HG02884 (cell line): Measurements from ENCODE around the gene GBE1.
"Not testable (repeated sequence)": the region's sequence is repeated elsewhere in the genome, so short reads cannot be mapped to it uniquely, and the experiment has no call there.

Experiments used
- ATAC-seq: cut with Tn5 transposase; IDR thresholded peaks from one replicate; pipeline ENCODE4 v1.9.1; 2021; ENCODE audit warnings: mild to moderate bottlenecking, moderate library complexity; ENCODE audit not compliant: unreplicated experiment

GBE1 gene

DNA sequence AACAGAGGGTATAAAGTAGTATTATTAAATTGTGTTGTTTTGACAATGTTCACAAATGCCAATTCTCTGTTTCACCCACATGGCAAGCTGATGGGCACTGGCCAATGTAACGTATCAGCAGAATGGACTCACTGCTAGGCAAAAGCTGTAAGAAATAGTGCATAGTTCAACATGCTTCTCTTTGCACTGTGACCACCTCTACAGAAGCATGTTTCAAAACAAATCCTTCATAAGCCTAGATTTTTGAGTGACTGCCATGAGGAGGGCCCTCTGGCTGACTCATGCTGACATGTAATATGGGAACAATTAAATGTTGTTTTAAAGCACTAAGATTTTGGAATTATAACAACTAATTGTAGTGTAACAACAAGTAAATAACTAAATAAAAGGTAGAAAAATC lies 3.2 kb downstream of the GBE1 start:
- no peak for ATAC-seq

DNA sequence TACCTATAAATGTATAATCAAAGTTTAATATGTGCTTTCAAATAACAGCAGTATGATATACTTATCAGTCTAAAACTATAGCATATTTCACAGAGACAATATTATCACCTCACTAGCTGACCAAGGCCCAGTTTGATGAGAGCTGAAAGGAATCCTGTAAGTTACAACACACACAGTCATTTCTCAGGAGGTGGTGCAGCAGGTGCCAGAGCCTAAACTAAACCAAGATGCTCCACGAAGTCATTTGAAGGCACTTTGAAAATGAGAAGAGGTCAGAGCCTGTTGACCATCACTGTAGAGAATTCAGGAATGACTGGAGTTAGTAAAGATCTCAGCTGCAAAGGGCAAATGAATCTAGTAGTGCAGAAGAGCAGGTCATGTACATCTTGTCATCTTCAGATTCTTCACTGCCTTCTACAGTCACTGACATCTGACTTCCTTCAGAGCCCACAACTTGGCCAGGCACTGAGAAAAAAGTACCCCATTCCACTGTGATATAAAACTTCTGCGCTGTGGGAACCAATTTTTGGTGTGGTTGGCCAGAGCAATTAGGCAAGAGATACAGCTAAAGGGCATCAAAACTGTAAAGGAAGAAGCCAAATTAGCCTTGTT lies 7.9 kb downstream of the GBE1 start:
- no peak for ATAC-seq

DNA sequence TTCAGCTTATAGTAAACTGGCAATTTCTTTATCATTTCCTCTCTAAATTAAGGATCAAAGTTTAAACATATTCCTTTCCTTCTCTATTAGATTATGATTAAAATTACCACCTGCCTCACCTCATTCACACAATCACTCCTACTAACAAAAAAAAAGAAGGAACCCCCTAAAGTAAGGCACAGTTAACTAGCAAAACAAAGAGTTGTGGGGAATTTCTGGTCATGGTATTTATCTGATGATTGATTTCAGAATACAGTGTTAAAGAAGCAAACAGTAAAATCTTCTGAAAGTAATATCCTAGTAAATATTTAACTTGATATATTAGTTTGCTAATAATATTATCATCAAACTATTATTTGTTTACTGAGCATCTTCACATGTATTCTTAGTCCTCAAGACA lies 8.8 kb downstream of the GBE1 start:
- no peak for ATAC-seq

DNA sequence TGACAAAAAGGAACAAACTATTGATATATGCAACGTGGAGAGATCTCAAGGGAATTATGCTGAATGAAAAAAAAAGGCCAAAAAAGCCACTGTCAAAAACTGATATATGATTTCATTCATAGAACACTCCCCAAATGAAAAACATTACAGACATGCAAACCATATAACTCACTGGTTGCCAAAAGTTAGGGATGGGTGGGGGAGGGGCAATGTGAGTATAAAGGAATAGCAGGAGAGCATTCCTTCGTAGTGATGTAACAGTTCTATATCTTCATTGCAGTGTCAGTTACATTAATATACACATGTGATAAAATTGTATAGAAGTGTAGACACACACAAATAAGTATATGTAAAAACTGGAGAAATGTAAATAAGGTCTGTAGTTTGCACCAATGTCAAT lies 12.2 kb downstream of the GBE1 start:
- ATAC-seq: no peak

DNA sequence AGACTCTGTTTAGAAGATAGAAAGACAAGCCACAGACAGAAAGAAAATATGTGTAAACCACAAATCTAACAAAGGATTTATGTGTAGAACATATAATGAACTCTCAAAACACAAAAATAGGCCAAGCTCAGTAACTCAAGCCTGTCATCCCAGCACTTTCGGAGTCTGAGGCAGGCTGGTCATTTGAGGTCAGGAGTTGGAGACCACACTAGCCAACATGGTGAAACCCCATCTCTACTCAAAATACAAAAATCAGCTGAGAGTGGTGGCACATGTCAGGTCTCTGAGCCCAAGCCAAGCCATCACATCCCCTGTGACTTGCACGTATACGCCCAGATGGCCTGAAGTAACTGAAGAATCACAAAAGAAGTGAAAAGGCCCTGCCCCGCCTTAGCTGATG lies 14.2 kb downstream of the GBE1 start:
- not testable (repeated sequence) for ATAC-seq

DNA sequence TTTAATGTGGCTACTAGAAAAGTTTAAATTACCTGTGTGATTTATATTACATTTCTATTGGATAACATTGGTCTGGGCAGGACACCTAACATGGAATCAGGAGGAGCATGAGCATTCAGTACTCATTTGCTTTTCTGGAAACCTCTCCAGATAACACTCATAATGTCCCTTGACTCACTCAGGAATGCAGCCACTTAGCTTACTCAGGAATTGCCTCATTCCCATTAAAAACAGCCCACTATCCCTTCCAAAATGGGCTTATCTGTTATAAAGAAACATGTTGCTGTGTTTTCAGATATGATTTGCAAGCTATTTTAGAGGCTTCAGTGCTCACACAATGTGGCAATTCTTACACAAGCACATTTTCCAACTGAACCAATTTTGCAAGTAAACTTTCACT lies 17.1 kb downstream of the GBE1 start:
- ATAC-seq: no peak

DNA sequence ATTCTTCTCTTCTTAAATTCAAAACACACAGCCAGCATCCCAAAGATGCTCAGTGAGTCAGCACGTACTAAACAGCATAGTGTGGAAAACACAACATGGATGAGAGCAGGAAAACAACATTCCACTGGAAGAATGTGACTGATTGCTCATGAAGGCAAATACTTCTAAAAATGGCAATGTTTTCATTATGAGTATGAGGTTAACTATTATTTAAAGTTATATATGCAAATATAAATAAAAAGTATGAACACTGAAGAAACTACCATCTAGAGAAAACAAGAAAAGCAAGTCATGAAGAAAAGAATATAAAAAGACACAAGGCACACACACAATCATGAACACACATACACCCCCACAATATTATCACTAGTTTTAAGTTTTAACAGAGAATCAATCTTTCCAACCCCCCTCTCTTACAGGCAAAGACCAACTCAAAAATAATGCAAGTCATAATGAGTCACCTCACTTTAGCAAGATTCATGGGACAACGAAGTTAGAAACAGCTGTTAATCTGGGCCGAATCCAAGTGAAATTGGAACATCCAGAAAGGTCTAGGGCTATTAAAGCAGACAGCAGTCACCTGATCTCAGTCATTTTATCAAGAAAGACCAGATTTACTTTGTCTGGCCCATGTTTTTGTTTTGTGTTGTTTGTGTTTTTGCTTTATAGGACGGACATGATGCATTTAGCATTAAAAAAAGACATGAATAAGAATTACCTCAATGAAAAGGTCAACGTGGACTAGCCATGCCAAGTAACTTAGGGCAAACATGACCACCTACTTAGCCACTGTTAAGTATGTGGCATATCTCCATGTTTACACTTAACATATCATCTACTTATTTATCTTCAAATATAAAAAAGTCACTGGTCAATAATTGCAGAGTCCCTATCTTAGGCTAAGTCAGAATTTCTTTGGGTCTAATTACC lies 18.1 kb downstream of the GBE1 start:
- ATAC-seq: no peak

DNA sequence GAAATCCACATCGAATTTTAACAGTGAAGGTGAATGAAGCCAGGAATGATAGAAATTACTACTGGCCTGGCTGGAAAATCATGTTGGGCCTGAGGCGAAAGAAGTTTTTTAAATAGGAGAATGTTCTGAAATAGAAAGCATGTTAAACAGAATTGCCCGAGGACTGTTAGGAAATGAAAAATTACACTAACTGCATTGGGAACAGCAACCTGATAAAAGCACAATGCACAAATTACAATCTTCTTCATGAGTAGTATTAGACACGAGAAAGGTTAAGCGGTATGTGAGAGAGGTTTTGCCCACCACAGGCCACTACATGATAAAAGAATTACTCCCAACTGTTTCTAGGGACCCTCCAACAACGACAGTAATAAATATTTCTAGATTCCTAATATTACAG lies 18.9 kb downstream of the GBE1 start:
- no peak for ATAC-seq

DNA sequence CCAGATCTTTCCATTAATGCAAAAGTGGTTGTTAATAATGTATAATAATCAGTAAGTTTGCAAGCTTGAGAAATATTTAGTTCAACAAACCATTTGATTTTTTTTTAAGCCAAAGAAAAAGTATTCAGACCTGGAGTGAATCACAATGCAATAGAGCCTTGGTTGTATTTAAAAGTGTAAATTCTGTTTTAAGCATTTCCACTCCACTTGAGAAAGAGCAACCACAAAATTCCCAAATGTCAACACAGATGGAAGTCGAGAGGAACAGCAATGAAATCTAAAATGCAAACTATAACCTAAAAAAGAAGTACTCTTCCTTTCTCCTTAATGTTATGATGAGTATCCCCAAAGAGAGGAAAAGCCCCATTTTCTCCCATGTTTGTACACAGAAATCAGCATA lies 20.2 kb downstream of the GBE1 start:
- no peak for ATAC-seq

DNA sequence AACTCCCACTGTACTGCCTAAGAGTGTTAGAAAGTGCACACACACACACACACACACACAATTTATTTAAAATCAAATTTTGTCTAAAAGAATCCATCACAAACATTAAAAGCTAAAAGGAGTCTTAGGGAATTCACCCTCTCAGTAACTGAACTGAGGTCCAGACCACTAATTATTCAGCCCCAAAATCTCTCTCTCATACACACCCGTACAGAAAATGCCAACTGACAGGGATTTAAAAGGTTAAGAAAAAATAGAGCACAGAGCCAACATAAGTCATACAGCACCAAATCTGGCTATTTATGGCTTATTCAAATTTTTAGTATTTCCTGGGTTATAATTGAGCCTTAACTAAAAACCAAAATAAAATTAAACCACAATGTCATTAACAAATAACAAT lies 20.7 kb downstream of the GBE1 start:
- no peak for ATAC-seq

DNA sequence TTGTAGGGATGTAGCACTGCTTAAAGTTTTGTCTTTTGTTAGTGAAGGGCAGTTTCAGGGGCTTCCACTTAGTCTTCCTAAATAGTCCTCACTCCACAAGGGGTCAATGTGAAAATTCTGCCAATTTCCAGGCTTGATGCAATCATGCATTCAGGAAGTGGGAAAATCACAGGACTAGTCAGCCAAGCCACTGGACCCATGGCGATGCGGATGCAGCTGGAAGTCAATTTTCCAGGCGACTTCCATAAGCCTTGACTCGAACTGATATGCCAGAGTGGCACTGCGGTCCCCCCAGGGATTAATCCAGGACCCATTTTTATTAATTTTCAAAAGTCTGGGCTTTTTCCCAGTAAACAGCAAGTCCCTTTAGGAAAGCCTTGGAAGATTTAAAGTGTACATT lies 26.1 kb downstream of the GBE1 start:
- ATAC-seq: no peak

DNA sequence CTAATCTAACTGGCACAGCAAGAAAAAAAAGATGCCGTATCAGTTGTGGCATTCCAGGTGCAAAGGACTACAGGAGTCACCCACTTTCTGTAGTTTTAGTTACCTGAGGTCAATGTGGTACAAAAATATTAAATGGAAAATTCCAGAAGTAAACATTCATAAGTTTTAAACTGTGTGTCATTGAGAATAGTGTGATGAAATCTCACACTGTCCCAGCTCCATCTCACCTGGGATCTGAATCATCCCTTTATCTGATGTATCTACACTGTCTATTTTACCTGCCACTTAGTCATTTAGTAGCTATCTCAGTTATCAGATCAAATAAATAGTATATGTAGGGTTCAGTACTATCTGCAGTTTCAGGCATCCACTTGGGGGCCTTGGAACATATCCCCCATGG lies 26.7 kb downstream of the GBE1 start:
- ATAC-seq: no peak

DNA sequence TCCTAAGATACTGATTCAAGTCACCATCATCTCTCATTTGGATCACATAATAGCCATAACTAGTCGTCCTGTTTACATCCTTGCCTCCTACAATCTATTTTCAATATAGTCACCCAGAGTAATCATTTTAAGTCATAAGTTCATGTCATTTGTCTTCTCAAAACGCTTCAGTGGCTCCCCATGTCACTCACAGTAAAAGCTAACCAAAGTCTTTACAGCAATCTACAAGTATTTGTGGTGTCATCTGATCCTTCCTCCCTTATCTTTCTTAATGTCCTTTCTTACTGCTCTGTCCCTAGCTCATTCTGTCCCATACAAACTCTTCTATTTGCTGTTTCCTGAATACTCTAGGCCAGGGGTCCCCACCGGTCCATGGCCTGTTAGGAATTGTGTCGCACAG lies 28.8 kb downstream of the GBE1 start:
- ATAC-seq: no peak

DNA sequence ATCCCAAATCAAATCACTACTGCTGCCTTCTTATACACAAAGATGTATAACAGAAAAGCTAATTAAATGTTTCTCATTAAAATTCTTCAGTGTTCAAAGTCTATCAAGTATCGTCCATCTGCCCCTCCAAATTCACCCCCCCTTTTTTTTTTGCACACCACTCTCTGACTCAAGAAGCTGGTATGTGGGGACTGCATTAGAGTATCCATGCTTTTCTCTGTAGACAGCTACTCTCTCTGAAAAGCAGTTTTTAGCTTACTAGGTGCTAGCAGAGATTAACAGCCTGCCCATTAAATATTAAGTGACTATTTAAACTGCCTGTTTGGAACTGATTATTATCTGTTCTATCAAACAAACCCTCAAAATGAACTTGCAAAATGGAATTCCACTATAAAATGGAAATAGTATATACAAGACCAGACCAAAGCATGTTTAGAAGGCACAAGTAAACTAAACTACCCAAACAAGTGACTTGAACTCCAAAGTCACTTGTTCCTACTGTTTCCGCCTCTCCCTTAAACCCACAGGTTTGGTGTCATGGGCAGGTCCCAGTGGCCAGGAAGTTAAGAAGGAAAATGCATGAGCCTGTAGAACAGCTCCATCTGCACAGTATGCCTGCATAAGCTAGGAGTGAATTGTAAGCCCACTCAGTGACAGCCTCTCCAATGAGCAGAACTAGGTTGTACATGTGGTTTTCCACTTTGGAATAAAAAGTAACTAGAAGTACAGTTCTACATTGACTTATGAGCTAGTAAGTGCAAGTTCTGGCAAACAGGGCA lies 32.5 kb downstream of the GBE1 start:
- no peak for ATAC-seq

DNA sequence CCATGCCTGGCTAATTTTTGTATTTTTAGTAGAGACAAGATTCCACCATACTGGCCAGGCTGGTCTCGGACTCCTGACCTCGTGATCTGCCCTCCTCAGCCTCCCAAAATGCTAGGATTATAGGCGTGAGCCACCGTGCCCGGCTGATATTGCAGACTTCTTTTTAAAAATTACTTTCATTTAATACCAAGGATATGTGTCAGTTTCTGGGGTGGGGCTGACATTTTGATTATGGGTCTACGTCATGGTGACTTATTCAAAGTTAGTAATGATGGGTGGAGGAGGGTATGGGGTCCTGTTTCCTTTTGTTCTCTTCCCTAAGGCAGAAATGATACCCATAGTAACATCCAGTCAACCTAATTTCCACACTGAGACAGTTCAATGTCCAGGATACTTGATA lies 34.7 kb downstream of the GBE1 start:
- no peak for ATAC-seq

DNA sequence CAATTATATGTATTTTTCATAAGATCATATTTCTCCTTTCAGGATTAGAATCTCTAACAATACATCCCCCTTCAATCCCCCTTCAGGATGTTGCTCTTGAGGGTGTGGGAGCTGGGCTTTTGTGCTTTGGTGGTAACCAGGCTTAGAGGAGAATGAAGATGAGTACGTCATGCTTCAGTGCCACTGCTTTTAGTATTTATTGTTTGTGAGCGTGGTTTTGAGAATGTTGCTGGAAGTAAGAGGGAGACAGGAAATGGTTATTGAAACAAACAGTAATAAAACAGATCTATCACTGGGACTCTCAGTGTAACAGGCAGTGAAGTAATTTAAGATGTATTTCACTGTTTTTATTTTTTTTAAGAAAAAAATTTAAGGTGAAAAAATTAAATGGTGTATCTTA lies 35.3 kb downstream of the GBE1 start:
- no peak for ATAC-seq

DNA sequence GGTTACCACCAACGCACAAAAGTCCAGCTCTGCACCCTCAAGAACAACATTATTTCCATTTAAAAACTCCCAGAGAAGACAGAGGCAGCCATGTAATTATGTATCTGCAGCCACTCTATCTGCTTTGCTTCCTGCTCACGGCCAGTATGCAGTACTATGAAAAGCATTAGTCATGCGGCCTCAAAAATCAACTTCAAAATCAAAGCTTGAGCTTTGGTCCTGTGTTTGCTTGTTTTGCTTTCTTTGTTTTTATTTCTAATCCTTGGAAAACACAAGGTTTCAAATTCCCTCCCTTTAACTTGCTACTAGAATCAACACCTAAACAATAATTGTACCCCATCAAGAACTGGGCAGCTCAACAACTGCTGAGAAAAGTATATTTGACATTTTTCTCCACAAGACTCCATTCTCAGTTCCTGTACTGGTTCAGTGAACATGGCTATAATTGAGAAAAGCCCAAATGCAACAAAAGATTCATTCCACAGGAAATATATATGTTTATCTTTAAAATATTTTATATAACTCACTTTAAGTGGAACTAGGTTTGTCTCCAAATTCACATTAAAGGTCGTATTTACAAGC lies 37.6 kb downstream of the GBE1 start:
- ATAC-seq: no peak

DNA sequence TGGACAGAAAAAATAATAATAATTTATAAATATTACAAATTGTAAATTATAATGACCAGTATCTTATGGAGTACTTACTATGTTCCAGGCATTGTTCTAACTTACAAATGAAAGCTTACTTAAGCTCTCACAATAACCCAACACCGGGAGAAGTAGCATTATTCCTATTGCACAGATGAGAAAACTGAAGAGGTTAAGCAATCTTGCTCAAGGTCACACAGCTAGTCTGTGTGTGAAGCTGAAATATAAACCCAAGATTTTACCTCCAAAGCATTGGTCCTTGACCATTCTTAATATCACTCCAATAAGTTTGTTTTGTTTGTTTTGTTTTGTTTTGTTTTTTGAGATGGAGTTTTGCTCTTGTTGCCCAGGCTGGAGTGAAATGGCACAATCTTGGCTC lies 43.1 kb downstream of the GBE1 start:
- no peak for ATAC-seq

DNA sequence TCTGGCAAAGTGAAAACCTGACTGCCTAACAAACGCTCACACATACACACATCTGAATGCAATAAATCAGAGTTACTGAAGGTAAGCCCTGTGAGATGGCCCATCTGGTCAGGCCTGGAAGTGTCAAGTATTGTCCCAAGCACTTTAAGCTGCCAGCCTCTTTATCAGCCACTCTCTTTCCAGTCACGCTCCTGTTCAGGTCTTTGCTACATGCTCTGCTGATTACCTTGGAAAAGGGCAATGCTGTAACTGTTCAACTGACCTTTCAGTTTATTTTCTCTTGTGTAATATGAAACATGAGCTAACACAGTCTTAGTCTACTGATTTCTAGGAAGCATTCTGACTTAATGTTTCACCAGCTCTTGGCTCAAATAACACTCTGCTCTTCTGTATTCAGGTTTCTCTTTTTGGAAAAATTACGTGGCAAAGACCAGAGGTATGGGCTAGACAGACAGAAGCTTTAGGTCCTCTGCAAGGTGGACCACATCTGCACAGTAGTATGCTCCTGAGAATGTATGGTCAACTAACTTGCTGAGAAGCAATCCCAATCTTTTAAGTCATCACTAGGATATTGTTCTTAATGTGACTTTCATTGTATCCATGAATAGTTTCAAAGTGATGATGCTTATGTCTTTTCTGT lies 44.5 kb downstream of the GBE1 start:
- ATAC-seq: no peak

DNA sequence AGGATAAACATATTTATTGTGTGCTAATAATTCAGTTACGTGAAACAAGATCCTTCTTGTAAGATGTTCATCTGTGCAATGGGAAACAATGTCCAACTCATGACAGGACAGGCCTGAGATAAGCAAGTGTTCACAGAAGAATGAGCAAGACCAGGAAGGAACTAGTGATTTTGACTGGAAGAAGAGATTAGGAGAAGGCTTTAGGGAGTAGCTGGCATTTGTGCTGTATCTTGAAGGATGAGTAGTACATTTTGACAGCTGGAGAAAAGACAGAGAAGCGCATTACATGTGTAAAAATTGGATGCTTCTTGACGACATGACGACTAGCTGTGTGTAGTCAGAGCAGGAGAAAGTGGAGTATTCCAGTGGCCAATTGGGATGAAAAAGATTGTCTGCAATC lies 48.4 kb downstream of the GBE1 start:
- no peak for ATAC-seq

DNA sequence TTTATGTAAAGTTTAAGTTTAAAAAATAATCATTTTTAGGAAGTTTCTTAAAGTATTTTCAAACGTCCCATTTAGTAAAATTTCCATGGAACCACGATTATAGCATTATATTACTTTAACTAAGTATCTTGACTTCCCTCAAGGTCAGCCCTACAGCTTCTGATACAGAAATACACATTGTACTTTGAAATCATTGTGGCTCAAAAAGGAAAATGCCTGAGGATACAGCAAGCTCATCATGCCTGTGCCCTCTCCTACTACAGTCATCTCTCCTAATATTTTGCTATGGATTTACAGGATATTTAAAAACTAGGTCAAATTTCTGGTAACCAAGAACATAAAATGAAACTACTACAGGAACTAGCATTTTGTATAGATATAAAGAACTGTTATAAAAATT lies 51.8 kb downstream of the GBE1 start:
- ATAC-seq: no peak
